Esophagus muscularis mucosa (tissue), 4 donors: Measurements from ENCODE around the gene UBE2V1.
A peak's percentile ranks its signal among the peaks of the same experiment; 100 is the strongest.

ENCODE experiments used
- CTCF ChIP-seq, 3 experiments: fragments of 200-600 bp in 2 of 3; fragments of 450-650 bp in 1 of 3; sonication (generic) in 2 of 3; IDR thresholded peaks; one replicate each; pipeline ENCODE4 v1.5.1; 2017 to 2019; ENCODE audit warnings: antibody characterized with exemption in 3 of 3, mild to moderate bottlenecking in 2 of 3, moderate library complexity in 1 of 3
- EP300 ChIP-seq: sonication (generic); formaldehyde crosslinking; IDR thresholded peaks from one replicate; pipeline ENCODE4 v1.6.1; 2017; ENCODE audit warnings: antibody characterized with exemption
- POLR2A ChIP-seq: fragments of 450-650 bp; IDR thresholded peaks from one replicate; pipeline ENCODE4 v1.6.1; 2017; ENCODE audit warnings: antibody characterized with exemption, moderate library complexity, mild to moderate bottlenecking, low read depth
- POLR2AphosphoS5 ChIP-seq, 2 donors: sonication (generic); formaldehyde crosslinking; IDR thresholded peaks; one replicate each; pipeline ENCODE4 v1.6.1; 2017; ENCODE audit warnings: antibody characterized with exemption in 2 of 2

GRCh38 chr20:50110141-50111047, 2.6 kb downstream of the UBE2V1 start:
- TF ChIP-seq CTCF (IDR thresholded peaks at IDR 0.05) (no peak), POLR2A (no peak), POLR2AphosphoS5 (IDR thresholded peaks at IDR 0.05) (peak in 1 of 2 donors; percentile 10), EP300 (no peak)
